HG03066 (cell line): ENCODE results near the gene CHODL.

Experiments used
- ATAC-seq: cut with Tn5 transposase; IDR thresholded peaks from one replicate; pipeline ENCODE4 v1.9.1; 2021; ENCODE audit warnings: low read depth; ENCODE audit not compliant: unreplicated experiment

CHODL gene

DNA sequence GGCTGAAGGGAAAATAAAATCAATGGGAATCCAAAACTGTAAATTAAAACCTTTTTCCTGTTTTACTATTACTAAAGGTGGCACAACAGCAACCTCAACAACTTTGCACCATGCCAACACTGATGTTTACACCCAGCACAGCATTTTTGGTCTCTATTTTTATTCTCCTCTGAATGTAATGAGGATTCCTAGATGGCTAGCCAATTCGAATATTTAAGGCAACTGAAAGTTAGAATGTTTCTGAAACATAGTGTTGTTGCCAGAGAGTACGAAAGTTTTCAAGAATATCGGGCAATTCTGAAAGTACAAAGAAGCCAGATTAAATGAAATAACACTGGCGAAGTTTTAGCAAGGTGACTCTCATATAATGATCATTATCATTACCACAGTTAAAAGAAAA lies 40.7 kb downstream of the CHODL start:
- ATAC-seq, result no peak

DNA sequence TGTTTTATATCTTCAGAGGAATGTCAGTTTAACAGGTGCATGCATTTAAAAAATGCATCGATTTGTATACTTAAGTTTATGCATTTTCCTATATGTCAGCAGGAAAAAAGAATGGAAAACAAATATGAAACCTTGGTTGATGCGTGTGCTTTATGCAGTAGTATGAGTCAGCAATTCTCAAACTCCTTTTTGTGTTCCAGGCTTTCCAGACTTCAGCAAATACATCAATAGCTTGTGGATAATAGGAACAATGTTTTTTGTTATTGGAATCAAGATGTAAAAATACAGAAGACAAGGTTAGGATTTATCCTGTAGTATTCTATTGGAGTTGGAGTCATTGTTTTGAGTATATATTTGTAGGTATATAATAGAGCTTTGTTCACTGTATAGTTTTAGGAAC lies 45.2 kb downstream of the CHODL start:
- ATAC-seq, result no peak

DNA sequence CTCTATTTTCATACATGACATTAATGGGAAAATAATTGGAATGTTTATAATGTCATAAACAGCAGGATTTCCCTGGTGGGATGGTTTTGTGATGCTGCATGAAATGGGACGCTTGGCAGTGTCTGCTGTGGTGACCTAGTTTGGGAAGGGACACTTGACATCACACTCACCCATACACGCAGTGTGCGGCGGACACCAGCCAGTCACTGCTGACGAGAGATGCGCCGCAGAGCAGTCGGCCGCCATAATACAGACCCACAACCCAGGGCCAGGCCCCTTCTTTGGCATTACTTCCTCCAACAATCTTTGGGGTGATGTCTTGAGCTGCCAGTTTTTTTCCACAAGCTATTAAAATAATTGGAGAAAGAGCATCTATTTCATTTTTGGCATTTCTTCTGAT lies 49.5 kb downstream of the CHODL start:
- no peak for ATAC-seq

GRCh38 chr21:18298228-18298627 lies 53.6 kb downstream of the CHODL start:
- no peak for ATAC-seq
